SK-N-SH (cell line): ENCODE data around the gene PDE4D. TPM values are rescaled to one million over a fixed set of nuclear protein-coding genes. Genes with fewer than 3 reads are reported as not detected.

Experiments used
- CTCF ChIA-PET: fragments of 300-600, 350-600 bp; formaldehyde crosslinking; extraction: SDS; loops from one replicate; lab custom pipeline; 2021; lab: Yijun Ruan, JAX
- POLR2A ChIA-PET: fragments of 350-600 bp; sonication (Branson Sonifier 250); formaldehyde crosslinking; extraction: SDS; loops from one replicate; lab custom pipeline; 2020; ENCODE audit warnings: antibody characterized with exemption, inconsistent platforms; lab: Yijun Ruan, JAX
- DNase-seq: peaks from one replicate; pipeline ENCODE4 v3.0.0; 2012
- H2AFZ ChIP-seq: fragments of 200-600 bp; sonication (generic); 2 replicates; pipeline ENCODE4 v1.8.1; 2016; ENCODE audit warnings: antibody characterized with exemption, mild to moderate bottlenecking, low read depth
- H3F3A ChIP-seq: fragments of 200-600 bp; sonication (generic); replicated peaks from 2 replicates; pipeline ENCODE3; 2016; ENCODE audit warnings: antibody characterized with exemption, mild to moderate bottlenecking; ENCODE audit not compliant: insufficient read depth
- H3K27ac ChIP-seq, 2 experiments: fragments of 200-500 bp in 1 of 2; fragments of 200-600 bp in 1 of 2; sonication (Bioruptor generic) in 1 of 2; sonication (generic), shearing (Covaris generic) in 1 of 2; 2 replicates each; pipeline versions ENCODE4 v1.5.1 to v1.6.1; 2014 to 2016; ENCODE audit warnings: low read depth in 2 of 2, inconsistent platforms in 1 of 2, low read length in 1 of 2, mild to moderate bottlenecking in 1 of 2, mixed read lengths in 1 of 2
- H3K27me3 ChIP-seq: fragments of 200-600 bp; sonication (generic), shearing (Covaris generic); 2 replicates; pipeline ENCODE4 v1.6.1; 2016; ENCODE audit warnings: mixed run types; ENCODE audit not compliant: insufficient read depth
- H3K36me3 ChIP-seq, 2 experiments: fragments of 200-500 bp in 1 of 2; fragments of 200-600 bp in 1 of 2; sonication (Bioruptor generic) in 1 of 2; sonication (generic) in 1 of 2; replicated peaks in 1 of 2; 2 replicates each; pipeline versions ENCODE3 to v1.5.1; 2014 to 2016; ENCODE audit warnings: low read length in 1 of 2, mild to moderate bottlenecking in 1 of 2; ENCODE audit not compliant: insufficient read depth in 2 of 2, control insufficient read depth in 1 of 2
- H3K4me1 ChIP-seq, 2 experiments: fragments of 200-500 bp in 1 of 2; fragments of 200-600 bp in 1 of 2; sonication (Bioruptor generic) in 1 of 2; sonication (generic), shearing (Covaris generic) in 1 of 2; 2 replicates each; pipeline versions ENCODE4 v1.5.1 to v1.6.1; 2014 to 2016; ENCODE audit warnings: low read depth in 1 of 2, low read length in 1 of 2, mixed run types in 1 of 2; ENCODE audit not compliant: insufficient read depth in 2 of 2, control insufficient read depth in 1 of 2
- H3K4me2 ChIP-seq: fragments of 200-600 bp; sonication (generic), shearing (Covaris generic); 2 replicates; pipeline ENCODE4 v1.6.1; 2017; ENCODE audit warnings: mixed run types
- H3K4me3 ChIP-seq, 2 experiments: fragments of 200-500 bp in 1 of 2; fragments of 200-600 bp in 1 of 2; sonication (Bioruptor generic) in 1 of 2; sonication (generic), shearing (Covaris generic) in 1 of 2; 2 replicates each; pipeline versions ENCODE4 v1.5.1 to v1.8.1; 2014 to 2016; ENCODE audit warnings: low read depth in 2 of 2, inconsistent platforms in 1 of 2, low read length in 1 of 2, mild to moderate bottlenecking in 1 of 2, mixed read lengths in 1 of 2, moderate library complexity in 1 of 2
- H3K79me2 ChIP-seq: fragments of 200-600 bp; sonication (generic); 2 replicates; pipeline ENCODE4 v1.8.1; 2017; ENCODE audit warnings: mild to moderate bottlenecking; ENCODE audit not compliant: insufficient read depth
- H3K9ac ChIP-seq: fragments of 200-600 bp; sonication (generic); 2 replicates; pipeline ENCODE4 v1.6.1; 2017; ENCODE audit warnings: mixed run types
- H3K9me2 ChIP-seq: fragments of 200-600 bp; sonication (generic); 2 replicates; pipeline ENCODE4 v1.6.1; 2017; ENCODE audit warnings: mixed run types
- H3K9me3 ChIP-seq: fragments of 200-600 bp; sonication (generic); 2 replicates; pipeline ENCODE4 v1.6.1; 2017; ENCODE audit warnings: mixed run types, mild to moderate bottlenecking, moderate library complexity
- H4K20me1 ChIP-seq: fragments of 200-600 bp; sonication (generic); 2 replicates; pipeline ENCODE4 v1.6.1; 2017; ENCODE audit warnings: mild to moderate bottlenecking, mixed run types; ENCODE audit not compliant: insufficient read depth
- CHD2 ChIP-seq: fragments of 150-350 bp; IDR thresholded peaks from 2 replicates; pipeline ENCODE4 v1.6.1; 2018; ENCODE audit warnings: low read length; ENCODE audit not compliant: partially characterized antibody
- EZH2phosphoT487 ChIP-seq: fragments of 200-600 bp; sonication (generic); IDR thresholded peaks from 2 replicates; pipeline ENCODE4 v1.6.1; 2017; ENCODE audit warnings: low read depth, mixed run types, mild to moderate bottlenecking, antibody characterized with exemption, moderate library complexity, borderline replicate concordance
- FOSL2 ChIP-seq: IDR thresholded peaks from 2 replicates; pipeline ENCODE4 v1.4.0; 2012; ENCODE audit warnings: low read depth, mild to moderate bottlenecking, moderate library complexity, borderline replicate concordance
- FOXJ3 ChIP-seq: sonication (generic); formaldehyde crosslinking; IDR thresholded peaks from 2 replicates; pipeline ENCODE4 v1.5.1; 2020; ENCODE audit warnings: mild to moderate bottlenecking, missing genetic modification reagents
- GABPA ChIP-seq: IDR thresholded peaks from 2 replicates; pipeline ENCODE4 v1.4.0; 2012; ENCODE audit warnings: low read depth, mild to moderate bottlenecking
- GATA2 ChIP-seq: sonication (generic); formaldehyde crosslinking; IDR thresholded peaks from 2 replicates; pipeline ENCODE4 v1.5.0; 2020; ENCODE audit warnings: mild to moderate bottlenecking, missing genetic modification reagents
- RAD21 ChIP-seq: IDR thresholded peaks from 2 replicates; pipeline ENCODE4 v1.6.1; 2012; ENCODE audit warnings: mild to moderate bottlenecking, low read length
- RCOR1 ChIP-seq: fragments of 150-350 bp; IDR thresholded peaks from 2 replicates; pipeline ENCODE4 v1.6.1; 2017; ENCODE audit warnings: antibody characterized with exemption, low read length
- TAF1 ChIP-seq: IDR thresholded peaks from 2 replicates; pipeline ENCODE4 v1.6.1; 2012; ENCODE audit warnings: low read depth, mild to moderate bottlenecking, low read length, moderate library complexity, borderline replicate concordance
- TCF12 ChIP-seq: IDR thresholded peaks from 2 replicates; pipeline ENCODE4 v1.4.0; 2012
- TEAD4 ChIP-seq: IDR thresholded peaks from 2 replicates; pipeline ENCODE4 v1.4.0; 2012; ENCODE audit warnings: mild to moderate bottlenecking, borderline replicate concordance; ENCODE audit not compliant: insufficient read depth
- YY1 ChIP-seq: IDR thresholded peaks from 2 replicates; pipeline ENCODE4 v1.4.0; 2012; ENCODE audit warnings: low read depth, mild to moderate bottlenecking
- WGBS: methylation state at CpG from one replicate; pipeline ENCODE4 v1.1.6; 2017; ENCODE audit warnings: low lambda C conversion rate; 5-methylcytosine and 5-hydroxymethylcytosine counted together
- polyA plus RNA-seq, 3 experiments: library from polyadenylated mRNA; depleted of rRNA; stranded (reverse); fragments of >200 nt; gene quantifications; 2 replicates each; pipeline ENCODE4 v1.2.3, GENCODE V29; 2012
- TF ChIP-seq, protein P1 (sequence below): IDR thresholded peaks from 2 replicates; pipeline ENCODE4; 2012
- TF ChIP-seq, protein P2 (sequence below): fragments of 150-350 bp; IDR thresholded peaks from 2 replicates; pipeline ENCODE4 v1.6.1; 2016; ENCODE audit warnings: mild to moderate bottlenecking, low read depth, low read length
- TF ChIP-seq, protein P3 (sequence below): fragments of 150-350 bp; IDR thresholded peaks from 2 replicates; pipeline ENCODE4 v1.6.1; 2017; ENCODE audit warnings: antibody characterized with exemption, low read length, low read depth, borderline replicate concordance

PDE4D gene
- polyA plus RNA-seq, 1 of the 3 experiments (the other 2 are of a cell fraction): 2.4 TPM

DNA sequence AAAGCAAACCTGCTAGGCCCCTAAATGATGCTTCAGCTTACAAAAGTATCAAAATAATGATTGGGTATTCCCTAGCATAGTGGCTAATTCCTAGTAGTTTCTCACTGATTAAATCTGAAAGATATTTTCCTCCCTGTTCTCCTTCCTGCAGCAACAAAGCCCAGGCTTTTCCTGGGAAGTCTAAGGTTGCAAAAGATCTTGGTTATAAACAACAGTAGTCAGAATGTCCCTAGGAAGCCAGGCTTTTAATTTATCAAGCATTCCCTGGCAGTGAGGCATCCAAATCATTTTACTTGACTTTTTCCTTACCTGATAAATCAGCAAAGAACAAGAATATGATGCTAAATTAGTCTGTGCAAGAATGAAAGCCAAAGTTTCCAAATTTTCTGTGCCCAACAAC, 272.0 kb downstream of the PDE4D start:
- Histone ChIP-seq H3K4me1 (no peaks in the 10 kb centered on the region; a peak in 1 of 4 replicates), H3K4me3 (no peak overlapping the region), H3F3A (peaks cover 8% of the 10 kb centered on the region), H3K36me3 (no peaks in the 10 kb centered on the region), H3K27me3 (no peaks in the 10 kb centered on the region), H3K79me2 (no peaks in the 10 kb centered on the region), H3K9me2 (no peaks in the 10 kb centered on the region), H3K4me2 (no peak overlapping the region), H2AFZ (no peak overlapping the region), H3K9me3 (no peaks in the 10 kb centered on the region), H3K9ac (no peak overlapping the region), H4K20me1 (no peaks in the 10 kb centered on the region), H3K27ac (peak overlapping the region in 1 of 2 experiments; percentile 4; a peak in 1 of 4 replicates)
- ChIA-PET CTCF (interaction anchor here (1.1 kb wide), 1 partner anchor 92 kb away, joined by 3 read pairs; no protein-coding TSS in a partner anchor), POLR2A (no interaction called here)
- DNase-seq: no peak
- no peak for TF ChIP-seq EZH2phosphoT487
- TF ChIP-seq, protein P1, sequence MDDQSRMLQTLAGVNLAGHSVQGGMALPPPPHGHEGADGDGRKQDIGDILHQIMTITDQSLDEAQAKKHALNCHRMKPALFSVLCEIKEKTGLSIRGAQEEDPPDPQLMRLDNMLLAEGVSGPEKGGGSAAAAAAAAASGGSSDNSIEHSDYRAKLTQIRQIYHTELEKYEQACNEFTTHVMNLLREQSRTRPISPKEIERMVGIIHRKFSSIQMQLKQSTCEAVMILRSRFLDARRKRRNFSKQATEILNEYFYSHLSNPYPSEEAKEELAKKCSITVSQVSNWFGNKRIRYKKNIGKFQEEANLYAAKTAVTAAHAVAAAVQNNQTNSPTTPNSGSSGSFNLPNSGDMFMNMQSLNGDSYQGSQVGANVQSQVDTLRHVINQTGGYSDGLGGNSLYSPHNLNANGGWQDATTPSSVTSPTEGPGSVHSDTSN: 0 out of 2 replicates have a peak, but pooled peaks have one; percentile 8
- peak; percentile 6; the same call in 1 of the 2 replicates for TF ChIP-seq TCF12

DNA sequence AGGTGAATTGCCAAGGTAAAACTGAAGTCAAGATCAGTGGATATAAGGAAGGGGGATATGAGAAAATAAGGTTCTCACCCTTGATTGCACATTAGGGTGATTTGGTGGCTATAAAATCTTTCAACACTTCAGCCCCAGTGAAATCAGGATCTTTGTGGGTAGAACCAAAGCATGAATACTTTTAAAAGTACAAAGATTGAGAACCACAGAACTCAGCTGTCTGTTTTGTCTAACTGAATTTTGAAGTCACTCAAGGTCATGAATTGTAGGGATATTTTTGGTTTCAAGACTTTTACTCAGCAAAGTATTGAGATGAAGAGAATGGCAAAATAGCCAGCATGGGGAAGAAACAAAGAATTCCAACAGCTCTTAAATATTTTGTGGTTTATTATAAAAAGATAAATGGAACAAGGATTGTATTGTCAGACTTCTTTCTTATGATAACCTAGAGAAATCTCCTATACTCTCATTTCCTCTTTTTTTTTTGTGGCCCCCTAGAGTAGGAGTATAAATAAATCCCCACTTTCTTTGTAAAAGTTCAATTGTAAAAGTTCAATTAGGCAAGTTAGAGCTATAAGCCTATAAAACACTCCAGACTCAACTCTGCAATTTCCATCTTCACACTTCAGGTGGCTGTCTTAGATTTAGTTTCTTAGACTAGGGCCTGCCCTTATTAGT, 272.9 kb downstream of the PDE4D start:
- Histone ChIP-seq H3K36me3 (no peaks in the 10 kb centered on the region), H3F3A (peaks cover 10% of the 10 kb centered on the region), H3K27ac (peak overlapping the region in 1 of 2 experiments; percentile 6; a peak in 2 of 4 replicates), H3K4me3 (no peak overlapping the region), H4K20me1 (no peaks in the 10 kb centered on the region), H3K4me1 (no peaks in the 10 kb centered on the region; a peak in 1 of 4 replicates), H3K9ac (no peak overlapping the region), H3K9me2 (no peaks in the 10 kb centered on the region), H3K79me2 (no peaks in the 10 kb centered on the region), H3K27me3 (no peaks in the 10 kb centered on the region), H2AFZ (no peak overlapping the region), H3K9me3 (no peaks in the 10 kb centered on the region), H3K4me2 (no peak overlapping the region)
- ChIA-PET CTCF (interaction anchor here (0.7 to 1.1 kb wide), 3 partner anchors 12 to 93 kb away, joined by 3 to 4 read pairs (median 3); no protein-coding TSS in a partner anchor), POLR2A (no interaction called here)
- no peak for DNase-seq
- TF ChIP-seq RAD21: no peak

DNA sequence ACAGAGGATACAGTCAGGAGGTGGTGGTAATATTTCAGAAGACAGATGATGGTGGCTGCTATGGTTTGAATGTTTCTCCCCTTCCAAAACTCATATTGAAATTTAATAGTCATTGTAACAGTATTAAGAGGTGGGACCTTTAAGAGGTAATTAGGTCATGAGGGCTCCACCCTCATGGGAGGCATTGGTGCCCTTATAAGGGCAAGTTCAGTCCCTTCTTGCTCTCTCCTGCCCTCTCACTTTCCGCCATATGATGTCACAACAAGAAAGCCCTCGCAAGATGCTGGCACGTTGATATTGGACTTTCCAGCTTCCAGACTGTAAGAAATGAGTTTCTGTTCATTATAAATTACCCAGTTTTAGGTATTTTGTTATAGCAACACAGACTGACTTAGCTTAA, 274.9 kb downstream of the PDE4D start:
- POLR2A ChIA-PET: no interaction called here
- DNase-seq: no peak
- Histone ChIP-seq H3K79me2 (no peaks in the 10 kb centered on the region), H3K4me2 (no peak overlapping the region), H3K36me3 (no peaks in the 10 kb centered on the region), H3K27me3 (no peaks in the 10 kb centered on the region), H3K9me2 (no peaks in the 10 kb centered on the region), H2AFZ (no peak overlapping the region), H3K27ac (no peak overlapping the region), H3K4me3 (no peak overlapping the region), H3F3A (peaks cover 28% of the 10 kb centered on the region), H3K9me3 (no peaks in the 10 kb centered on the region), H4K20me1 (no peaks in the 10 kb centered on the region), H3K4me1 (no peaks in the 10 kb centered on the region; a peak in 1 of 4 replicates), H3K9ac (no peak overlapping the region)
- CTCF ChIA-PET: no interaction called here
- 96% methylated on average over 3 of the region's 3 CpGs for WGBS
- no peak for TF ChIP-seq GATA2 (CRISPR knock-in tag)
- TF ChIP-seq, protein P2, sequence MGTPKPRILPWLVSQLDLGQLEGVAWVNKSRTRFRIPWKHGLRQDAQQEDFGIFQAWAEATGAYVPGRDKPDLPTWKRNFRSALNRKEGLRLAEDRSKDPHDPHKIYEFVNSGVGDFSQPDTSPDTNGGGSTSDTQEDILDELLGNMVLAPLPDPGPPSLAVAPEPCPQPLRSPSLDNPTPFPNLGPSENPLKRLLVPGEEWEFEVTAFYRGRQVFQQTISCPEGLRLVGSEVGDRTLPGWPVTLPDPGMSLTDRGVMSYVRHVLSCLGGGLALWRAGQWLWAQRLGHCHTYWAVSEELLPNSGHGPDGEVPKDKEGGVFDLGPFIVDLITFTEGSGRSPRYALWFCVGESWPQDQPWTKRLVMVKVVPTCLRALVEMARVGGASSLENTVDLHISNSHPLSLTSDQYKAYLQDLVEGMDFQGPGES: no peak
- TF ChIP-seq RAD21: no peak
- TF ChIP-seq TCF12: no peak
- TF ChIP-seq EZH2phosphoT487: no peak
- TF ChIP-seq CHD2: no peak
- TF ChIP-seq, protein P1: no peak
- TF ChIP-seq GABPA: no peak
- no peak for TF ChIP-seq TAF1
- no peak for TF ChIP-seq RCOR1
- TF ChIP-seq, protein P3, sequence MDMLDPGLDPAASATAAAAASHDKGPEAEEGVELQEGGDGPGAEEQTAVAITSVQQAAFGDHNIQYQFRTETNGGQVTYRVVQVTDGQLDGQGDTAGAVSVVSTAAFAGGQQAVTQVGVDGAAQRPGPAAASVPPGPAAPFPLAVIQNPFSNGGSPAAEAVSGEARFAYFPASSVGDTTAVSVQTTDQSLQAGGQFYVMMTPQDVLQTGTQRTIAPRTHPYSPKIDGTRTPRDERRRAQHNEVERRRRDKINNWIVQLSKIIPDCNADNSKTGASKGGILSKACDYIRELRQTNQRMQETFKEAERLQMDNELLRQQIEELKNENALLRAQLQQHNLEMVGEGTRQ: no peak
- no peak for TF ChIP-seq YY1
- no peak for TF ChIP-seq TEAD4
- TF ChIP-seq FOSL2: no peak
- no peak for TF ChIP-seq FOXJ3 (CRISPR knock-in tag)
